GM11168 (cell line): Measurements from ENCODE around the gene AGGF1.
"Not testable (repeated sequence)": the region's sequence is repeated elsewhere in the genome, so short reads cannot be mapped to it uniquely, and the experiment has no call there.

Source experiments
- in situ Hi-C: fragments of 300-500 bp; cut with MboI; formaldehyde crosslinking; loops from one replicate; pipeline ENCODE4 v1.12.0; 2022; ENCODE audit warnings: low sequenced_read_pairs; ENCODE audit not compliant: unreplicated experiment

Gene AGGF1

DNA sequence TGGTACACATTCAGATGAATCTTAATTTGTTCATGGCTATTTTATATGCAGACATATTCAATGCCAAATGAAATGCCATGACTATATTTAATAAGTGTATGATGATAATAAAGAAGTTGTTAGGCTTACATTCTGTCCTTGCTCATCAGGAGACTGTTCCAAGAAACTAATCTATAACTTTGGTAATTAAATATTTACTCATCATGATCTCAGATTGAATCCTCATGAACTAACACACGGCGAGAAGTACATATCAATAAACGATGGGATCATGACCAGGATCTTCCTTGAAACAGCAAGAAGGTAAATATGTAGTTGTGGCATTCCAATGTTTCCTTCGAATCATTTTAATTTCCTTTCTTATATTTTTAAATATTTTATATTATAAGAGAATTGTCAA lies 12.5 kb upstream of the AGGF1 start:
- in situ Hi-C loops, result loop anchor here (5.0 kb wide), 1 partner anchor 150 kb away; no protein-coding TSS in a partner anchor

DNA sequence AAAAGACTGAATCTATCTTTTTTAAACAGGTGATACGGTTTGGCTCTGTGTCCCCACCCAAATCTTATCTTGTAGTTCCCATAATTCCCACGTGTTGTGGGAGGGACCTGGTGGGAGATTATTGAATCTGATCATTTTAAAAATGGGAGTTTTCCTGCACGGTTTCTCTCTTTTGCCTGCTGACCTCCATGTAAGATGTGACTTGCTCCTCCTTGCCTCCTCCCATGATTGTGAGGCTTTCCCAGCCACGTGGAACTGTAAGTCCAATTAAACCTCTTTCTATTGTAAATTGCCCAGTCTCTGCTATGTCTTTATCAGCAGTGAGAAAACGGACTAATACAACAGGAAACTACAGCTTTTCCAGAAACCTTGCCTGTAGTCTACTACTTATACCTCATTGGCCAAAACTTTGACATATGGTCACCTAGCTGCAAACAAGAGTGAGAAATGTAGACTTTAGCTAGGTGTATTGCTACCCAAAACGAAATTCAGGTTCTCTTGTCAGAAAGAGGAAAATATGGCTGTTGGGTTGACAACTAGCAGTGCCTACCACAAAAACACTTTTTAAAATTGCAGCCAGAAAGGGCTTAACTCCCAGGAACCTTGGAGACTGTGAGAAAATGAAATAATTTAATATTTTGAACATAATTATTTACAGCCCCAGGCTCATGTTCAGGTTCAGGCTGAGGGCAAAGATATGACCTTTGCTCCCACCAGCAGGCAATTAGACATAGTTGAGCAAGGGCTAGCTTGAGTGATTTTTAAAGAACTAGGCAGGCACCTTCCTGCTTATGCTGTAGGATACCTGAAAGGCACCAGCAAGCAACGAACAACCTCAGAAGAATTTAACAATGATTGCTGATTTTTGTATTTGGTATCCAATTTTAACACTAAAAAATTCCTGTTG lies 7.4 kb upstream of the AGGF1 start:
- in situ Hi-C loops, result no loop called here

DNA sequence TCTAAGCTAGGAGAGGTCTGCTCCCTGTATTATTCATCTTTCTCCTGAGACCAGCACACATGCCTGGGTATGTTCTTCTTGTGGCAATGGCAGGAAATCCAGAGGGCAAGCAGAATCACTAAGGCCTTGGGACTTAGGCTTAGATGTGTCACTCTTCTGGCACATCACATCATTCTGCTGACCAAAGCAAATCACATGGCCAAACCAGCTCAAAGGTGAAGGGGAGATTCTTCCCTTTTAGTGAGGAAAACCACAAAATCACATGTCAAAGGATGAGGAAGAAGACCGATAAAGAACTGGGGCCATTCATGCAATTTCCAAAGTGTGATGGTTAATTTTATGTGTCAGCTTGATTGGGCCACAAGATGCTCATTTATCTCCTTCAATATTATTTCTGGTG lies 5.7 kb upstream of the AGGF1 start:
- in situ Hi-C loops, result no loop called here

DNA sequence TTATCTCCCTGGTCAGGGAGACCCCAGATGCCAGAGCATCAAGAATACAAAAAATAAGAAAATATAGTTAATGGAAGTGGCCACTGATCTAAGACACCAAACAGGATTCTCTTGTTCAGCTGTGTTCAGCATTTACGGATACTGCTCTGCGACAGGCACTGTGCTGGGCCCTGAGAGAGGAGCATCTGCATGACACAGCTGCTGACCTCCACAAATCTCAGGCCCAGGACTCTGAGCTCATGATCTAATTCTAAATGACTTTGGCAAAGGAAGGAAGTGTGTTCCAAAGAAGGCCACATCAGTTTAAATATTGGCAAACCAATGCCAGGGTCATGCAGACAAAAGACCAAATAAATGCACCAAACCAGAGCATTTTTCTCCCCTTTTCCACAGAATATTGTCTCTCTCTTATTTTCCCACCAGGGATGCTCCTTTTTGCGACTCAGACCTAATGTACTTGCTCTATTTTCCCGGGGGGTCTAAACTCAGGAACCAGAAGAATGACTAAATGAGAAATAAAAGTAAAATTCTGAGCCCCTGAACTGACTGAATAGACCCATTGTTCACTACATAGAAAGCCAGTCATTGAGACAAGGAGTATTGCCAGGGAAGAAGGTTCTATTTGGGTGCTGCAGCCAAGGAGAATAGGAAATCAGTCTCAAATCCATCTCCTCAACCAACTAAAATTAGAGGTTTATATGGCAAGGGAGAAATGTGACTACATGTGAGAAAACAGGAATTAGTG lies 1.4 kb upstream of the AGGF1 start:
- in situ Hi-C loops, result no loop called here

DNA sequence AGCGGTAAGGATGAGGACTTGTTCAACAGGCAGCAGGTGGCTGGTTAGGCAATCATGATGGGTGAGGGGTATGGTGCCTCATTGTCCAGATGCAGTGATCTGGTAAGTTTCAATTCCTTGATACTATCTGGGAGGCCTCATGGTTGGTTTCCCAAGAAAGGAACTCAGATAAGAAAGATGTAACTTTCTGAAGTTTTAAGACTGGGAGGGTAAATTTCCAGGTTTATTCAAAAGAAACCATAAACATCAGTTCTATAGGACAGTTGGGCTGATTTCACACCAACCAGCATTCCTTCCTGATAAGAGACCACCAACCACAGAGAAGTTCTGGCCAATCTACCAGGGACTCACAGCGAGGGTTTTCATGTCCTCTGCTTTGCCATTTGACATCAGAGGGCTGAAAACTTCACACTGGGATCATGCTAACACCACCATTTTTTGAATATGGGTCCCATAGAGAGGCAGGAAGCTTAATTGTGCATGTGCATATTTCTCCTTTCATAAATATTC lies 773 bp upstream of the AGGF1 start:
- in situ Hi-C loops, result no loop called here

DNA sequence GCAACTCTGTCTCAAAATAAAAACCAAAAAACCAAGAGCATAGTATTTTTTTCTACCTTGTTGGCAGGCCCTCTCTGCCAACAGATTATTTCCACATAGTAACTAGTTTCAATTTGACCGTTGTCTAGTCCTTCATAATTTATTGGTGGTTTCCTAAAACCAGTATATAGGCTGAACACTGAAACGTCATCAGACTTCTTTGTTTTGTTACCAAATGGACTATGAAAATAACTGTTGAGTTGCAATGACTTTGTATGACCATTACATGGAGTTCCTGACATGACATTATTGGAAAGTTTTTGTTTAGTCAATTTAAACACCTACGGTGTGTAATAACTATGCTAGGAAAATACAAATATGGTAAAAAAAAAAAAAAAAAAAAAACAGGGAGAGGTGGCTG lies 1.7 kb downstream of the AGGF1 start:
- in situ Hi-C loops, result no loop called here

DNA sequence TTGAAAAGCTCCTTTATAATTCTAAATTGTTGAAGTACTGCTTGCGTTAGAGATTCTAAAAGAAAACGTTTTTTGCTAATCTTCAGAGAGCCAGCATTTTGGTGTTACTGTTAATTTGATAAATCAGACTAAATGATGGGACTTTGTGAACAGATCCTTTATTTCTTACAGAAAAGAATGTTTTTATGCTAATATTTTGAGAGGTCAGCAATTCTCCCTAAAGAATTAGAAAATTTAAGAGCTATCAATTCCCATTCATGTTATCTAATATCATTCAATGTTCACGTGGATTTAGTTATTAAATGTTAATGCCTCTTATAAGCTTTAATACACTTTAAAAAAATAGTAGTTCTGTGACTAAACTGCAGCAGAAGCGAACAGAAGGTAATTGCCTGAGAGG lies 2.4 kb downstream of the AGGF1 start:
- in situ Hi-C loops, result no loop called here

DNA sequence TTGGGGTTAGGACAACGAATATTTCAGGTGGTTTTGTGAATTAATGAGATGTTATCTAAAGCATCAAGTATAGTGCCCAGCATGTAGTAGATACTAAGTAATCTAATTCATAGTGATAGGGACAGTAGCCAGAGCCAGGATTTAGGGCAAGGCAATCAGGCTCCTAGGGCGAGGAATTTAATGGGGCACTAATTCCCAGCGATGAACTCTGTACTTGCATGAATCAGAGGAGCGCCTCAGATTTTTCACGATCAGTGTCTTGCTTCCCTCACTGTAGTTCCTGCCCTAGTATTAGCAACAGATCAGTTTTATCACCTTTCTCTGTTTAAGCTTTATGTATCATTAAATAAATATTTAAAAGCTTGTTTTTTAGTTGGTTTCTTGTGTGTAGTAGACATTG lies 3.1 kb downstream of the AGGF1 start:
- in situ Hi-C loops, result no loop called here

DNA sequence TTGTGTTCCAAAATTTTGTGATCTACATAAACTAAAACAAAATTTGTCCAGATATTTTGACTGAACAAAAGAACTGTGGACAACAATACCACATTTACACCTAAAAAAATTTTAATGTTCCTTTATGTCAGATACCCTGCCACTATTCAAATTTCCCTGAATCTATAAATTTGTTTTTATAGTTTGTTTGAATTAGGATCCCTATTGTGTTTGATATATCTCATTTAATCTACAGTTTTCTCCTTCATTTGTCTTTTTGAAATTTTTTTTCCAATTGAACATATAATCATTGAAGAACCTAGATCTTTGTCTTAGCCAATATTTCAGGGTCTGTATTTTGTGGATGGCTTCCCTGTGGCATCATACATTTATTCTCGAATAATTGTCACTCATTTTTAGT lies 5.7 kb downstream of the AGGF1 start:
- in situ Hi-C loops, result no loop called here

DNA sequence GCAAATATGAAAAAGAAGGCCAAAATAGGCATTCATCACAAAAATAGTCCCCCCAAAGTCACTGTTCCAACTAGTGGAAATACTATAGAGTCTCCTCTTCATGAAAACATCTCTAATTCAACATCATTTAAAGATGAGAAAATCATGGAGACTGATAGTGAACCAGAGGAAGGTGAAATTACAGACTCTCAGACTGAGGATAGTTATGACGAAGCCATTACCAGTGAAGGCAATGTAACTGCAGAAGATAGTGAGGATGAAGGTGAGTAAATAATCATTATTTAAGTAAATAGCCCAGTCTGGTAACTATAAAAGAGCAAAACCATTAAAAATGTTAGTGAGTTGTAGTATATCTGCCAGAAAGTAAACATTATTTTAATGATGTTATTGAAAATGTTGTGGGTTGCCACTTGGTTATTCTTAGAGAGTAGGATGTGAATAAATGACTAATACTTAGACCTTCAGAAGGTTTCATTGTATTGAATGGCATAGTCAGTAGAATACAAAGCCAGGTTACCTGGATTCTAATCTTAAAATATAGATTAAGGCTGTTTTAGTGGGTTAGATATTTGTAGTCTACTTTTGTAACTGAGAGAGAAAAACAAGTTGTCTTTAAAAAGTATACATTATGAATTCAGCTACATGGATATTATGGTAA lies 16.3 kb downstream of the AGGF1 start:
- in situ Hi-C loops, result no loop called here

DNA sequence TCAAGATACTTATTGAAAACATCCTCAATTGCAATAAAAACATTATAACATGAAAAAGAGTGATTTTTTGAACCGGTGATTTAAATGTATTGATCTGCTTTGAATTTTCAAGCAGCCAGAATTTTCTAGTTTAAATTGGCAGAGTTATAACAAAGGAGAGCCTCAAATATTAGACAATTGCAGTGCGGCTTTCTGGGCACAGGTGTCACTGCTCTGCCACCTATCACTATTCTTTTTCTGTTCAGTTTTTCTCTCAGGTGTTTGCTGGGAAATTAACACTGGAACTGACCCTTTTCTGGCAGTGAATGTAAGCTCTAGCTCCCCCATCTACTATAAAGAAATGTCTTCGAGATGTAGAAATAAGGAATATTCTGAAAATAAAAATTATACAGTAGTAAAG lies 33.8 kb downstream of the AGGF1 start:
- in situ Hi-C loops, result no loop called here

DNA sequence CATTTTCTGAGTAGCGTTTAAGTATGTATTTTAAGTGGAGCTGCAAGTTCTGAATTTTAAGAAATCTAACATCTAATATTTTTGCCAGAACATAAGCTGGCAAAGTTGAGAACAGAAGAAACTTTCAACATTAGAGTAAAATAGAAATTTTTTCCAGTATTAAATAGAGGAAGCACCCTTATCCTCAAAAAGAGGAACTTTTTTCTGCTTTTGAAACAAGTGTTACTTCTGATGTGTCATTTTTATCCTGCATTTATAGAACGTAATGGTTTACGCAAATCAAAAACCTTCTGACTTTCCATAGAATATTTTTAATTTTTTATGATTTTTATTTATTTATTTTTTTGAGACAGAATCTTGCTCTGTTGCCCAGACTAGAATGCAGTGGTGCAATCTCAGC lies 35.1 kb downstream of the AGGF1 start:
- in situ Hi-C loops, result no loop called here

DNA sequence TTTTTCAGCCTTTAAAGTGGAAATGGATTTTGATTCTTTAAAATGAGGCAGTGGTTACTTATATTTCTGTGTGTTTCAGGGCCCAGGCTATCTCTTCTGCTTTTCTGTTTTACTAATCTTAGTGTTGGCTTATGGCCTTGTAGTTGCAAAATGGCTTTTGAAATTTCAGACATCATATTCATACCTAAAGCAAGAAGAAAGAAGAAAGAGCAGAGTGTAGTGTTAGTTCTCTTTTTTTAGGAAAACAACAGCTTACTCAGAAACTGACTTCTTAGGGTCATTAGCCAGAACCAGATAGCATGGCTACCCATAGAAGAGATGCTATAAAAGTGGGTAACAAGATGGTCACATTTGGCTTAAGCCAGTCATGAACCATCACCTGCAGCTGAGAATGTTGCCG lies 36.0 kb downstream of the AGGF1 start:
- in situ Hi-C loops, result no loop called here

DNA sequence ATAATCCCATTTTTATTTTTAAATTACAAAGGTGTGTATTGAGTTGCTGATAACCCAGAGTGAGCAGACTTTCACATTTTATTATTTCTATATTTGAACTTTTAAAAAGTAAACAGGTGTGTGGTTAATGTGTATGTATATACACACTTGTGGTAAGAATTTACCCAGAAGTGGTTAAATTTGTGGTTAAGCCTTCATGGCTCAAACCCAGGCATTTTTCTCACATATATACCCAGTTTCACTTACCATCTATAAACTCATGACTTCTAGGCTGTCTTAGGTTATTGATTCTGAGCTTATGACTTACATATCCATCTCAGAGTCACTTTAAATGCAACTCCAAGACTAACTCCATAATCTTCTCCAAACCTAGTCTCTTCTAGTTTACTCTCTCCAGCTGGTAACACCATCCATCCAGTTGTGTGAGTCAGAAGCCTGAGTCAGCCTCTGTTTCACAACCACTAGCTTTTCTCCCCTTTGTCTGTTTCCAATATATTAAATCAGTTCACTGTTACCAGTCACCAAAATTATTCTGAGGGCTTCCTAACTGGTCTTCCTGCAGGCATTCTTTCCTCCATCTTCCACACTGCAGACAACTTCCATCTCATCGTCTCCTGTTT lies 36.7 kb downstream of the AGGF1 start:
- in situ Hi-C loops, result no loop called here

DNA sequence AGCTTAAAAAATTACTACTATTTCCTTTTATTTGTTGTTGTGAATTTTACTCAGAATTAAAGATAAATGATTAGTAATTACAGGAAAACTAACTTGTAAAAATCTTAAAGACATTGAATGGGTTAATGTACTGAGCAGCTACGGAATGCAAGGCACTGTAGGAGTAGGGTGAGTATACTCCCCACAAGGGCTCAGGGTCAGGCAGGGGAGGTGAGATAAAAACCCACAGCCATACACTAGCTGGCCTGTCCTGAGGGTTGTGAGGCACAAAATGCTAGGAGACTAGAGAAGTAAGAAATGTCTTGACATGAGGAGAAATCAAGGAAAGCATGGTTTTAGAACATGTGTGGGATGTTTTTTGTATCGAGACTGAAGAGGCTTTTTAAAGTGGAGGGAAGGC lies 43.5 kb downstream of the AGGF1 start:
- in situ Hi-C loops, result no loop called here

DNA sequence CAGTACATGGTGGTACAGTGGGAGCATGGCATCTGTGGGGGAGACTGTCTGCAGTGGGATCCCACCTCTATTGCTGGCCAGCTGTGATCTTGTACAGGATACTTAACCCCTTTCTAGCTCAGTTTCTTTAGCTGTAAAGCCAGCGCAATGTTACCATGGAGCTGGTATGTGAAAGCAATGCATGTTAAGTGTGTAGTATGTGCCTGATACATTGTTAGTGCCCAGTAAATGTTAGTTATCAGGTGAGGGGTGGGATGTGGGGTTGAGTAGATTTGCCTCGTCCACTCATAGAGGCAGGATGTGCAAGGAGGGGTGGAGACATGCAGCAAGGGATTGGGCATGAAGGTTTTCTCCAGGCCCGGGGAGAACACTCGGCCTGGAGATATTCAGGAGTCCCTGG lies 44.5 kb downstream of the AGGF1 start:
- in situ Hi-C loops, result no loop called here

DNA sequence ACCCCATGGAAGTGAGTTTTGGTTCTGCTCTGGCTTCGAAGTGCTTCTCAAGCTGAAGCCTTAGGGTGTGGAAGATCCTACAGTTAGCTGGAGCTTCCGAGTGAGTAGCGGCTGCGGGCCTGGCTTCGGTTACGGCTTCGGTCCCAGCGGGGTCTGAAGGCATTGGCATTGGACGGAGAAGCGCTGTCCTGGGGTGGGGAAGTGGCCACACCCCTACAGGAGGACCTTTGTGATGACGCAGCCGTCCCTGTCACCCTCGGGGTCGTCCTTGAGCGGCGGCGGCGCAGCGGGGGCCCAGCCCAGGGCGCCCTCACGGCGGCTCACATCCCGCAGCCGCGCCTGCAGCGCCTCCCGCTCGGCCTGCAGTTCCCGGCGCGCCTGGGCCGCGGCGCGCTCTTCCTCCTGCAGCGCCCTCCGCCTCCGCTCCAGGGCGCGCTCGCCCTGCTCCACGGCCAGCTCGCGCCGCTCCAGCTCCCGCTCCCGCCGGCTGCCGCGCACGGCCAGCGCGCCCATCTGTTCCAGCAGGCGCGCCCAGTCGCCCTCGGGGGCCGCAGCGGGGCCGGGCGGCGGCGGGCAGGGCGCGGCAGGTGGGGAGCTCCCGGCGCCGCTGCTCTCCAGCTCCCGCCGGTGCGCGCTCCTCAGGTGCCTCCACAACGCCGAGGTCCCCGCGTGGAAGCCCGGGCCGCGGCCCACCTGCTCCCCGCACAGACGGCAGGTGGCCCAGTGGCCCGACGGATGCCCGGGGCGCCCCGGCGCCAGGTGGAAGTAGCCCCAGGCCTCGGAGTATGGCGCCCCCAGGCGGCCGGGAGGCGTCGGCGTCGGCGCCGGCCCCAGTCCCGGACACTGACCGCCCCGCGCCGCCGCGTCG lies 47.0 kb downstream of the AGGF1 start:
- in situ Hi-C loops, result no loop called here

DNA sequence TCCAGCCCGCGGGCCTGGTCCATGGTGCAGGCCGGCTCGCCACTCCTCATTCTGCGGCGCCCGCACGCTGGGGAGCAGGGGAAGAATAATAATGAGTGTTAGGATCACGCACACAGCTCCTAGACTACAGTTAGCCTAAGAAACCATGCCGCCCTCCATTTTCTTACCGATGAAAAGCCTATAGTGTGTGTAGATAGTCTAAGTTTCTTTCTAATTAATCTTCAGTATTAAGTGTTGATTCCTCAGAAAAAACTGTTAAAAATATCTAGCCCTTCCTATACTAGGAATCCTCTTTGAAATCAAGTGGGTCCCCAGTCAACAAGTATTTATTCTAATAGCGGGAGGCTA lies 47.6 kb downstream of the AGGF1 start:
- in situ Hi-C loops, result no loop called here

DNA sequence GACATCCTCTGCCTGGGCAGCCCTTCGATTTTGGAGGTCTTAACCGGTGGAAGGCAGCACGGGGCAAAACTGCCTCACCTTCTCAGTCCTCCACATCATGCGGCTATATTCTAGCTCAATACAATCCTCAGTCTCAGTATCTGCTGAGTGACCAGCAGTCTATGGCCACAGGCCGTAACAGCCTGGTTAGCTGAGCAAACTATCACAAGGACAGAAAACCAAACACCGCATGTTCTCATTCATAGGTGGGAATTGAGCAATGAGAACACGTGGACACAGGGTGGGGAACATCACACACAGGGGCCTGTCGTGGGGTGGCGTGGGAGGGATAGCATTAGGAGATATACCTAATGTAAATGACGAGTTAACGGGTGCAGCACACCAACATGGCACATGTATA lies 50.3 kb downstream of the AGGF1 start:
- in situ Hi-C loops, result not testable (repeated sequence)

DNA sequence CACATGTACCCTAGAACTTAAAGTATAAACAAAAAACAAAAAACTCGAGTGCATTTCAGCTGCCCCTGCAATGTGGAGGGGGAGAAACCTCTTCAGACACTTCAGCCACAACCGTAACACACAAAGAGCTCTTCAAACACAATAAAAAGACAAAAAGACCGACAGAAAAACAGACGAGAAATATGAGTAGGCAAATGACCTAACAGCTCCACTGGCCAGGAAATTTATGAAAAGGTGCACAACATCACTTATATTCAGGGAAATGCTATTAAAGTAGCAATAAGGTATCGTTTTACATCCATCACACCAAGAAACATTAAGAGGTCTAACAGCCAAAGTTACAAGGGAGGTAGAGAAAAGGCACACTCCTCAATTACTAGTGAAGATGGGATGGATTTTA lies 50.7 kb downstream of the AGGF1 start:
- in situ Hi-C loops, result no loop called here
